Fibroblast of mammary gland (primary cell): ENCODE data around the gene TBC1D24.
"Not testable (repeated sequence)": the region's sequence is repeated elsewhere in the genome, so short reads cannot be mapped to it uniquely, and the experiment has no call there.

Source experiments
- DNase-seq: peaks from one replicate; pipeline ENCODE4 v3.0.0-alpha.2; 2010; ENCODE audit warnings: low read depth
- H3K4me3 ChIP-seq: 2 replicates; pipeline ENCODE4 v1.5.1; 2011; ENCODE audit warnings: low read depth, mild to moderate bottlenecking, low read length, moderate library complexity; ENCODE audit not compliant: control insufficient read depth
- CTCF ChIP-seq: conservative IDR thresholded peaks from 2 replicates; pipeline ENCODE4 v1.5.1; 2011; ENCODE audit warnings: low read depth, low read length, inconsistent platforms; ENCODE audit not compliant: control insufficient read depth, insufficient read depth

Gene TBC1D24

GRCh38 chr16:2476741-2477140 is 1.8 kb downstream of the TBC1D24 start:
- H3K4me3 ChIP-seq: no peak overlapping the region
- no peak for DNase-seq
- TF ChIP-seq CTCF: no peak

DNA sequence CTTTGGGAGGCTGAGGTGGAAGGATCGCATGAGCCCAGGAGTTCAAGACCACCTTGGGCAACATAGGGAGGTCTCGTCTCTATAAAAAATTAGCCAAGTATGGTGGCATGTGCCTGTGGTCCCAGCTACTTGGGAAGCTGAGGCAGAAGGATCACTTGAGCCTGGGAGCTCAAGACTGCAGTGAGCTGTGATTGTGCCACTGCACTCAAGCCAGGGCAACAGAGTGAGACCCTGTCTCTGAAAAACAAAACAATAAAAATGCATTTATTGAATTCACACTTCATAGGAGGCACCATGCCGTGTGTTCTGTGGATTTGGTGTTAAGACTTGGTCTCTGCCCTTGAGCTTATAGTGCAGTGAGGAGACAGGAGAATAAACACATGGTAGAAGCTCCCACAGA is 2.4 kb downstream of the TBC1D24 start:
- DNase-seq: no peak
- TF ChIP-seq CTCF: no peak
- H3K4me3 ChIP-seq: no peak overlapping the region

DNA sequence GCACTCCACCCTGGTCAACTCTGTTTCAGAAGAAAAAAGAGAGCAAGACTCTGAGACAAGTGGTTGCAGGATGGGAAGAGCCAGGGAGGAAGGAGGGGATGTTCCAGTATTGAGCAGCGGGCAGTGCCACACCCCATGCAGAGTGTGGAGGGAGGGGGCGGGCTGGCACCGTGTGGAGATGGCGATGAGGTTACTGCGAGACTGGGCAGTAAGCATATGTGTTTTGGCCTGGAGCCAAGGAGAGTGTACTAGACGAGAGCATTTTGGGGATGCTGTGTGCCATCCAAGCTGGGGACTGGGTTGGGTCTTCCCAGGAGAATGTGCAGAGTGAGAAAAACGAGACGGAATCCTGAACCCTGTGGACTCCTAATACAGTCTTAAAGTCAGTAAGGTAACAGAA is 3.4 kb downstream of the TBC1D24 start:
- DNase-seq: no peak
- H3K4me3 ChIP-seq: no peak overlapping the region
- no peak for TF ChIP-seq CTCF

GRCh38 chr16:2479996-2480395 is 5.1 kb downstream of the TBC1D24 start:
- DNase-seq, H3K4me3 ChIP-seq: not testable (repeated sequence)

GRCh38 chr16:2480948-2481347 is 6.0 kb downstream of the TBC1D24 start:
- TF ChIP-seq CTCF: no peak
- no peak for DNase-seq
- H3K4me3 ChIP-seq: no peak overlapping the region

DNA sequence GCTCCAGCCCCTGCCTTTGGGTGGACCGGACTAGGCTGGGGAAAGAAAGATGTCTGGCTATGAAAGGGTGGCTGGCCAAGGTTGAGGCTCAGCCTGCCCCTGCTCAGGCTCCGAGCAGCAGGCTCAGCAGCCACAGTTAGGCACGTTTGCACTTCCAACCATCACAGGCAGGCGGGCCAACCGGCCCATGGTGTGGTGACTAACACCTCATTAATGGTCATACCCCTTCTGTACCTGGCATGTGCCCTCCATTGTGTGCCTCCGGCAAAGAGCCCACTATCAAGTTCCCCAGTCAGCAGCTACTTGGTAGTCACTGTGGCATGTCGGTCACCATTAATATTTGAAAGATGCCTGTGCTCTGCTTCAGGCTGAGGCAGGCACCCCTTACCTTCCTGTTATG is 6.7 kb downstream of the TBC1D24 start:
- no peak for DNase-seq
- no peak for TF ChIP-seq CTCF
- H3K4me3 ChIP-seq: no peak overlapping the region

- H3K4me3 ChIP-seq: no peak overlapping the region
- DNase-seq: no peak
- no peak for TF ChIP-seq CTCF
These were observed 7.3 kb downstream of the TBC1D24 start for GRCh38 chr16:2482249-2482648.
